ENCODE results near the gene TNFAIP6.
"Not testable (repeated sequence)": the region's sequence is repeated elsewhere in the genome, so short reads cannot be mapped to it uniquely, and the experiment has no call there.

The TNFAIP6 gene

GRCh38 chr2:151421681-151422080, 64.3 kb downstream of the TNFAIP6 start:
- not testable (repeated sequence) for DNase-seq (ENCODE audit: low spot score)

GRCh38 chr2:151422917-151423439, 65.6 kb downstream of the TNFAIP6 start:
- DNase-seq (ENCODE audit: low spot score): no peak

- no peak for DNase-seq (ENCODE audit: low spot score)
Measured at GRCh38 chr2:151423760-151424159, 66.4 kb downstream of the TNFAIP6 start.

All from ecto neural progenitor cell (in vitro differentiated cells).